GM21526 (cell line): ENCODE measurements around the gene CFP.

ENCODE experiments used
- ATAC-seq: cut with Tn5 transposase; IDR thresholded peaks from one replicate; pipeline ENCODE4 v1.9.1; 2021; ENCODE audit warnings: moderate library complexity; ENCODE audit not compliant: unreplicated experiment, low FRiP score

The CFP gene

DNA sequence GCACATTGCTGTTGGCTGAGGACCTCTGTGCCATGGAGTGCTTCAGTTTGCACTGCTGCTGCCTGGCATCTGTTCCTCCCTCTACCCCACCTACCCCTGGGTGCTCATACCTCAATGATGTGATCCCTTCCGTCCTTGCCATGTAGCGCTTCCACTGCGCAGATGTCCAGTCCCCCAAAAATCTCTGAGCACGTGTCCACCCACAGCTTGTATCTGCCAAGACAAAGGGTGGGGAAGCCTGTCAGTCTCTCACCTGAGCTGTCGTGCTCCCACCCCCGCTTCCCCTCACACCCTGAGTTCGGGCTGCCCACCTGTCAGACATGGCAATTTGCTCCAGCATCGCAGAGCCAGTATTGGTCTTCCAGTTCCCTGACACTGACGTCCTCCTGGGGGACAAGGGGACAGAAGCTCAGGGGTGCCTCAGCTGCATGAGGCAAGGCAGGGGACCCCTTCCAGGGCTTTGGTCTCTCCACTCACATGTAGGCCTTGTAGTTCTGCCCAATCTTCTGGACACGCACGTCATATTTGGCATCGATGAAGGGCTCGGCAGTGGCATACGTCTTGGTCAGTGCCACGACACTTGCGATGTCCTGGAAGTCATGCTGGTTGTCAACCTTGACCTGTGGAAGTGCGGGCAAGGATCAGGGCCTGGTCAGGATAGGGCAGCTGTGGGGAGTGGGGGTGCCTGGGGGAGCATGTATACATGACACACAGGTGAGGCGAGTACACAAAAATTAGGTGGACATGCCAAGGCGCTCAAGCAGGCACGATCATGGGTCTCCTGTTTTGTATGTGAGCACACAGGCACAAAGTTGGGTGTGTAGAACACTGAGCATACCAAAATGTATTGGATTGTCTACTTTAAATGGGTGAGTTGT is 53.5 kb downstream of the CFP start:
- no peak for ATAC-seq

DNA sequence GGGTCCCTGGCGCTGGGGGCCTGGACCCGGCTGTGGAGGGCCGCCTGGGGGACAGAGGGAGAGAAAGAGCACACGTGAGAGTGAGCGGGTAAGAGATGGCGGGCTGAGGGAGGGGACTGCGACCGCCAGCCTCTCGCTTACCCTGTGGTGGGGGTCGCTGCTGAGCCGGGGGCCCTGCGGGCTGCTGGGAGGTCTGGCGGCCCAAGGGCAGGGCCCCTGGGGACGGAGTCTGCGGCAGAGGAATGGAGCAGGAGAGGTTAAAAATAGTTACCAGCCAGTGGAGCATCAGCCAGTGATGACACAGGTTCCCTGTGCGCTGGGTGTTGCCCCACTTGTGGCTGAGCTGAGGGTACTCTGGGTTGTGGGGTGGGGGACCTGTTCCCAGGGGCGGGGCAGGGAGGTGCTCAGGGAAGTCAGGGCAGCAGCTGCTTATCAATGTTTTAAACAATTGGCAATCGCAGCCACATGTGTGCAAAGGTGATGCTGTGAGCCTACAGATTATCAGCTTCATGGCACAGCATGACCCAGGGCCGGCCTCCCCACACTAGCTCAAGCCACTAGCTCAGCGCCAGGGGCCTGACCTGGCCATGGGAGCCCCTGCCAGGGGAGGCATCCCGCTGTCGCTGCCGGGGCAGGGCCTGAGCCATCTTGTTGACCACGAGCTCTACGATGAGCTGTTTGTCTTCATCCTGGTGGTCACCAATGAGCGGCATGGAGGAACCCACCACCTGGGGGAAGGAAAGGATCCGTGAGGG is 55.0 kb downstream of the CFP start:
- no peak for ATAC-seq

DNA sequence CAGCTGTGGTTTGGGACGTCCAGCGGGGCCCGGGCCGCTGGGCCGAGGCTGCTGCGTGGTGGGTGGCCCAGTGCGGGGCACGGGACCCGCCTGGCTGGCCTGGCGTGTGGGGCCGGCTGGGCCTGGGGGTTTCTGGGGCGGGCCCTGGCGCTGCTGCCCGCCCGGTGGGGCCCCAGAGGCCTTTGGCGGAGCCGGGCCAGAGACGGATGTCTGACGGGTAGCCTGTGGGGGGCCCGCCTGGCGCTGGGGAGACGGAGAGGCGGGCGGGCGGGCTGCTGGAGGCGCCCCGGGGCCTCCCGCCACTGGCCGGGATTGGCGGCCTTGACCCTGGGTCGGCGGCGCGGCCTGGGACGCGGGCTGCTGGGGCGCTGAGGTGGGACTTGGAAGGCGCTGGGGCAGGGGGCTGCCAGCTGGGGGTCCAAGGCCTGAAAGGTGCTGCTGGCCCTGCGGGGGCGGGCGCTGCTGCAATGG is 55.6 kb downstream of the CFP start:
- ATAC-seq, result no peak

DNA sequence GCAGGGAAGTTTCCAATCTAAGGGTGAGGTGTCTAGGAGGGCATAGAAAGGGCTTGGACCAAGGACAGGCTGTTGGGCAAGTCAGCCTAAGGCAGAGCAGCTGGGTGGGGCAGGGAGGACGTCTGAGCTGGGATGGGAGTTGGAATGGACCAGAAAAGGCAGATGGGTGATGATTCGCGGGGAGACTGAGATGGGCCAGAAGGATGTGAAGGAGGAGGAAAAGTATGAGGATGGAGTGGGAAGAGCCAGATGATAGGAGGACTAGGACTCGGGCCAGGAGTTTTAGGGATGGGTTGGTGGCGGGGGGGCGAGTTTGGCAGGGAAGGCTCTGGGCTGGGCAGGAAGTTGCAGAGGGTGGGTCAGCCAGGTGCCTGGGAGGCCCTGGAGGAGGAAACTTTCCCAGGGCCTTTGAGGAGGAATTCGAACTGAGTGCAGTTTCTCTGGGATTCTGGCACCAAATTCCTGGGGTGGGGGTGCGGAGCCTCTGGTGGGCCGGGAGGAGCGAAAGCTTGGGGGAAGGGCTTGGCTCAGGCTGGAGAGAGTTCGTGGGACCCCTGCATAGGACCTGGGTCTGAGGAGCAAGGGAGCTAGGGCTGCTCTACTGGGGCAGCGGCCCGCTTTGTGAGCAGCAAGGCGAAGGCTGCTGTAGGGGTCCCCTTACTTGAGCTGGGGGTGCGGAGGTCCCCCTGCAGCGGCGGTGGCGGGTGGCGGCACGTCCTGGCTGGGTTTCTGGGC is 56.2 kb downstream of the CFP start:
- ATAC-seq, result no peak
